AG04449 (cell line): ENCODE measurements around the gene CCDC191.

Source experiments
- CTCF ChIA-PET: fragments of 350-600 bp; formaldehyde crosslinking; extraction: SDS; loops from one replicate; lab custom pipeline; 2021; ENCODE audit warnings: antibody characterized with exemption; lab: Yijun Ruan, JAX
- POLR2A ChIA-PET: fragments of 400-600, 350-600 bp; formaldehyde crosslinking; extraction: SDS; loops from one replicate; lab custom pipeline; 2020; ENCODE audit warnings: antibody characterized with exemption, inconsistent platforms; lab: Yijun Ruan, JAX
- DNase-seq: peaks from one replicate; pipeline ENCODE4 v3.0.0-alpha.2; 2010; ENCODE audit warnings: low read depth, low spot score
- H3K4me3 ChIP-seq: 2 replicates; pipeline ENCODE4 v1.5.1; 2011; ENCODE audit warnings: low read depth, mild to moderate bottlenecking, control low read depth, low read length
- CTCF ChIP-seq: IDR thresholded peaks from one replicate; pipeline ENCODE4 v1.5.1; 2011; ENCODE audit warnings: mild to moderate bottlenecking, moderate library complexity, low read length, control low read depth, inconsistent platforms; ENCODE audit not compliant: insufficient read depth; ENCODE audit errors: missing control alignments

The CCDC191 gene

GRCh38 chr3:114056130-114057010 is at the start of gene CCDC191, which contains the start of gene QTRT2:
Gene CCDC191 (minus strand): TSS chr3:114056526. CDS start chr3:114056466, 60 bp downstream.
Gene QTRT2 (plus strand): TSS chr3:114056737. CDS start chr3:114065258, 8,521 bp downstream.
- CTCF ChIA-PET = interaction anchor here (0.9 to 1.9 kb wide), 3 partner anchors 21 to 212 kb away, joined by 3 to 8 read pairs (median 7); no protein-coding TSS in a partner anchor
- no peak for TF ChIP-seq CTCF
- DNase-seq = peak; percentile 95
- POLR2A ChIA-PET = interaction anchor here (0.7 kb wide), 2 partner anchors 218 to 311 kb away, joined by 3 to 4 read pairs; partner anchors contain the start of gene GRAMD1C
- H3K4me3 ChIP-seq = peak within 1 kb of the TSS; percentile 95

- TF ChIP-seq CTCF = no peak
- no peak overlapping the region for H3K4me3 ChIP-seq
- no peak for DNase-seq
- POLR2A ChIA-PET = interaction anchor here (0.6 kb wide), 1 partner anchor 106 kb away, joined by 3 read pairs; no protein-coding TSS in a partner anchor
- CTCF ChIA-PET = no interaction called here
Observed at GRCh38 chr3:114104414-114104813, 48.1 kb upstream of the CCDC191 start.

GRCh38 chr3:114103858-114104257 is 47.5 kb upstream of the CCDC191 start:
- no peak for DNase-seq
- ChIA-PET POLR2A (interaction anchor here (0.6 kb wide), 1 partner anchor 106 kb away, joined by 3 read pairs; no protein-coding TSS in a partner anchor), CTCF (interaction anchor here (1.1 kb wide), 1 partner anchor 19 kb away, joined by 3 read pairs; no protein-coding TSS in a partner anchor)
- no peak for TF ChIP-seq CTCF
- H3K4me3 ChIP-seq = no peak overlapping the region

GRCh38 chr3:114103181-114103580 is 46.9 kb upstream of the CCDC191 start:
- POLR2A ChIA-PET = no interaction called here
- no peak overlapping the region for H3K4me3 ChIP-seq
- CTCF ChIA-PET = interaction anchor here (1.1 kb wide), 1 partner anchor 19 kb away, joined by 3 read pairs; no protein-coding TSS in a partner anchor
- DNase-seq = no peak
- TF ChIP-seq CTCF = no peak

GRCh38 chr3:114101101-114101500 is 44.8 kb upstream of the CCDC191 start:
- no peak for DNase-seq
- no peak for TF ChIP-seq CTCF
- H3K4me3 ChIP-seq = no peak overlapping the region
- POLR2A ChIA-PET = no interaction called here
- CTCF ChIA-PET = interaction anchor here (0.6 to 1.2 kb wide), 2 partner anchors 11 to 47 kb away, joined by 3 read pairs; no protein-coding TSS in a partner anchor

GRCh38 chr3:114095796-114096195 is 39.5 kb upstream of the CCDC191 start:
- TF ChIP-seq CTCF = no peak
- no peak for DNase-seq
- POLR2A ChIA-PET = no interaction called here
- no peak overlapping the region for H3K4me3 ChIP-seq
- CTCF ChIA-PET = interaction anchor here (0.6 to 1.1 kb wide), 2 partner anchors 243 to 251 kb away, joined by 3 to 4 read pairs; no protein-coding TSS in a partner anchor
